Retinal pigment epithelial cell (primary cell): Measurements from ENCODE around the gene KCNQ2.

ENCODE experiments used
- DNase-seq: peaks from one replicate; pipeline ENCODE4 v3.0.0-alpha.2; 2010; ENCODE audit warnings: low read depth
- H3K4me3 ChIP-seq: 2 replicates; pipeline ENCODE4 v1.5.1; 2011; ENCODE audit warnings: mild to moderate bottlenecking, low read length, control low read depth, moderate library complexity
- CTCF ChIP-seq: conservative IDR thresholded peaks from 2 replicates; pipeline ENCODE4 v1.5.1; 2011; ENCODE audit warnings: low read depth, low read length, control low read depth, inconsistent platforms

KCNQ2 gene

DNA sequence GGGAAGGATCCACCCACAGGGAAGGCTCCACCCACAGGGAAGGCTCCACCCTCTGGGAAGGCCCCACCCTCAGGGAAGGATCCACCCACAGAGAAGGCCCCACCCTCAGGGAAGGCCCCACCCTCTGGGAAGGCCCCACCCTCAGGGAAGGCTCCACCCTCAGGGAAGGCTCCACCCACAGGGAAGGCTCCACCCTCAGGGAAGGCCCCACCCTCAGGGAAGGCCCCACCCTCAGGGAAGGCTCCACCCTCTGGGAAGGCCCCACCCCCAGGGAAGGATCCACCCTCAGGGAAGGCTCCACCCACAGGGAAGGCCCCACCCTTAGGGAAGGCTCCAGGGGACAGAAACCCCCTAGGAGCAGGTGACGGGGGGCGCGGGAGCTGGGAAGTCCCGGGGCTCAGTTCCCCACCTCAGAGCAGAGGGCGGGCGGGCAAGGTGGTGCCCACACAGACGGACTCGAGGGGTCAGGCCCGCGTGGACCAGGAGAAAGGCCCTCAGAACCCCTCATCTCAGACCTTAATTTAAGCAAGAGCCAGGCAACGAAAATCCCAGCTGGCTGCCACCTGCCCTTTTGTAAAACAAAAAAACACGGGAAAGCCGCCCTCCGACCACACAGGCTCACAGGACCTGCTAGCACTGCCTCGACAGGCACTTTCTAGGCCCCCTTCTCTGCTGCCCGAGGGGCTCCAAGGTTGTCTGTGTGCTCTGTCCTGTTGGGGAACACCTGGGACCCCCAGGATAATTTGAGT lies 39.7 kb downstream of the KCNQ2 start:
- DNase-seq, result no peak
- H3K4me3 ChIP-seq, result no peak overlapping the region
- TF ChIP-seq CTCF, result no peak

- DNase-seq, result no peak
- TF ChIP-seq CTCF, result no peak
- H3K4me3 ChIP-seq, result no peak overlapping the region
Observed at GRCh38 chr20:63431944-63432343, 40.5 kb downstream of the KCNQ2 start.

DNA sequence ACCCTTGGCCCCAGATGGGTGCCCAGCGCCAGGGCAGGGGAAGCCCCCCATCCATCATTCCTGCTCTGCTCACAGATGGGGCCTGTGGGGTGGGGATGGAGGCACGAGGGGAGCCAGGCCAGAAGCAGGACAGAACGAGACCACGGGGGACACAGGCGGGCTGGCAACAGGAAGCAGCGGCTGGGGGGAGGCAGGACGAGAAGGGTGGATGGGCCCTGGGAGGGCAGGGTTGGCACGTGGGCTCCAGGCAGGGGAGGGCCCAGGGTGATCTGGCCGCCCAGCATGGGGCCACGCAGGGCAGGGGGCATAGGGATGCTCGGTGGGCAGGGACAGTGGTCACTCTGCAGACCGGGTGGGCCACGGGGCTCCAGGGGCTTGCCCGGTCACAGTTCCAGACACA lies 41.6 kb downstream of the KCNQ2 start:
- TF ChIP-seq CTCF, result no peak
- no peak for DNase-seq
- no peak overlapping the region for H3K4me3 ChIP-seq

GRCh38 chr20:63429992-63430391 lies 42.5 kb downstream of the KCNQ2 start:
- no peak for DNase-seq
- no peak for TF ChIP-seq CTCF
- no peak overlapping the region for H3K4me3 ChIP-seq

DNA sequence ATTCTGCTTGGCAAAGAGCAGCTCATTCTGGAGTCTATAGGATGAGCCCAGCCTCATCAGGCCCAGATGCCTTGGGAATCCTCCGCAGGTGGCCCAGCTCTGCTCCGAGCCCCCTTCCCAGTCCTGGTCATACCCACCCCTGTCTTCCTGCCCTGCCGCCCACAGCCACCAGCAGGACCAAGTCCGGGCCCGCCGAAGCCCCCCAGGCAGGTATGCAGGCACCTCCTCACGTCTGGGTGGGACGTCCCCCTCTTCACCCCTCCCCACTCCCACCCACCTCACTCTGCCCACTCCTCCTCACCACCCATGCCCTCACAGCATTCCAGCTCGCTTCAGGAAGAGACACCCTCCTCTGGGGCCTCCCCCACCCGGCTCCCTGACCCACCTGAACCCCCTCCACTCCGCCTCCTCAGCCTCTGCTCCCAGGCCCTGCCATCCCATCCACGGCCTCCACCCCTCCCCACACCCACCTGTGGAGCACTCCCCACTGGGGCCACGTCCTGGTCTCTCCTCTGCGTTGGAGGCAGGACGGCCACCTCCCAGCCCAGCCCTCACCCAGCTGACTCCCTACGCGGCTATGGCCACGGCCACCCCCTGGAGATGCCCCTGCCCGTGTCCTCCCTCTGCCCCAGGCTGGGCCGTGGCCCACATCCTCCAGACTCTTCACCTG lies 43.4 kb downstream of the KCNQ2 start:
- no peak overlapping the region for H3K4me3 ChIP-seq
- no peak for DNase-seq
- TF ChIP-seq CTCF, result no peak

DNA sequence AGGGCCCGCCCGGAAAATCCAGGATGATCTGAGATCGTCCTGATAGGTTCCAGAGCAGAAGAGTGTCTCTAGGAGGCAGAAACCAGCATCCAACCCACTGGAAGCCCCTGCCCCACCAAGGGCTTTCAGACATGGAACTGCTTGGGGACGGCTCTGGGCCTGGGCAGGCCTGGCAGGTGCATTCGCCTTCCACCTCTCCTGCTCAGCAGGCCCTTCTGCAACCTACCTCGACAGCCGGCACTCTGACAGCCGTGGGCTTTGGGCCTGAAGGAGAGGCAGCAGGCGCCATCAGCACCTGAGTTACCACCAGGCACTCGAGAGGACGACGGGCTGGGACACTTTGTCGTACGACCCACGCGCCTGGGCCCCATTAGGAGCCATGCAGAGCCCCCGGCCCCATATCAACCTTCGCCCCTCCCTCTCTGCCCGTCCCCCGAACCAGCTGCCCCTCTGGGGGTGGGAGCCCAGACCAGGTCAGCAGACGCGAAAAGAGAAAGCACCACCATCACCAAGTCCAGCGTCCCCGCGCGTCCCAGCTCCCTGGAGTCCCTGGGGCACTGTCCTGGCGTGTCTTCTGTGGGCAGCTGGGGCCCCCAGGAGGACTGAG lies 44.6 kb downstream of the KCNQ2 start:
- no peak overlapping the region for H3K4me3 ChIP-seq
- DNase-seq, result no peak
- no peak for TF ChIP-seq CTCF
